Stimulated activated naive CD4-positive, alpha-beta T cell (primary cell): Measurements from ENCODE around the gene AKAP17A.
"Not testable (repeated sequence)": the region's sequence is repeated elsewhere in the genome, so short reads cannot be mapped to it uniquely, and the experiment has no call there.

Experiments
- DNase-seq, 6 experiments: peaks; one replicate each; lab custom pipeline; 2025; lab: John Stamatoyannopoulos, UW

Gene AKAP17A, protein sequence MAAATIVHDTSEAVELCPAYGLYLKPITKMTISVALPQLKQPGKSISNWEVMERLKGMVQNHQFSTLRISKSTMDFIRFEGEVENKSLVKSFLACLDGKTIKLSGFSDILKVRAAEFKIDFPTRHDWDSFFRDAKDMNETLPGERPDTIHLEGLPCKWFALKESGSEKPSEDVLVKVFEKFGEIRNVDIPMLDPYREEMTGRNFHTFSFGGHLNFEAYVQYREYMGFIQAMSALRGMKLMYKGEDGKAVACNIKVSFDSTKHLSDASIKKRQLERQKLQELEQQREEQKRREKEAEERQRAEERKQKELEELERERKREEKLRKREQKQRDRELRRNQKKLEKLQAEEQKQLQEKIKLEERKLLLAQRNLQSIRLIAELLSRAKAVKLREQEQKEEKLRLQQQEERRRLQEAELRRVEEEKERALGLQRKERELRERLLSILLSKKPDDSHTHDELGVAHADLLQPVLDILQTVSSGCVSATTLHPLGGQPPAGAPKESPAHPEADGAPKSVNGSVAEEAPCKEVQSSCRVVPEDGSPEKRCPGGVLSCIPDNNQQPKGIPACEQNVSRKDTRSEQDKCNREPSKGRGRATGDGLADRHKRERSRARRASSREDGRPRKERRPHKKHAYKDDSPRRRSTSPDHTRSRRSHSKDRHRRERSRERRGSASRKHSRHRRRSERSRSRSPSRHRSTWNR

DNA sequence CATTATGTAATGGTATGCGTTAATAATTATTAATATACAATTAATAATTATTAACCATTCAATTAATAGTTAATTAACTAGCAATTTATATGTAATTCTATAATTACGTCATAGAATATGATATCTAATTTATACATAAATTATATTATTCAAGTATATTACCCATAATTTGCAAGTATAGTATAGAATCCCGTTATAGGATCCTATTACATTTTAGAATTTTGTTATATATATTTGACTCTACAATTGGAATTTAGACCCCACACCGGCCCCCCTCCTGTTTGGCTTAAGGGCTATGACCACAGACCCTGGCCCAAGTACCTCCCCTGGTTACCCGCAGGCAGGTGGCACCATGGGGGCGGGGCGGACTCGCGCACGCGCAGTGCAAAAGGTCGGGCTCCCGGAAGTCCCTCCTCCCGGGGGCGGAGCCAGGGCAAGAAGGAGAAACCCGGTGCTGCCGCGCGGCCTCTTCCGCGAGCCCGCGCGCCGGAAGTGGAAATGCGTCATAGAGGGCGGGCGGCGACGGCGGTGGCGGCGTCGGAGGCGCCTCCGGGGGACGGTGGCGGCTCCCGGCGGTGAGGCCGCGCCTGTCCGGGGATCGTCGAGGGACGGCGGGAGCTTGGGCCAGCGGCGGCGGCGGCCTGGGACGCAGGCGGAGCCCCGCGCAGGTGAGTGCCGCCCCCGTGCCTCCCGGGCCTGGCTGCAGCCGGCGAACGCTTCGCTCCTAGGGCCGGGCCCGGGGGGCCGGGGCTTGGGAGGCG lies at the start of gene AKAP17A:
TSS of gene AKAP17A (plus strand) at position 503 of the 761 bp plus-strand sequence. CDS start 1,859 bp downstream, outside the sequence.
- peak; percentile 93 to 99 (median 96) for DNase-seq

DNA sequence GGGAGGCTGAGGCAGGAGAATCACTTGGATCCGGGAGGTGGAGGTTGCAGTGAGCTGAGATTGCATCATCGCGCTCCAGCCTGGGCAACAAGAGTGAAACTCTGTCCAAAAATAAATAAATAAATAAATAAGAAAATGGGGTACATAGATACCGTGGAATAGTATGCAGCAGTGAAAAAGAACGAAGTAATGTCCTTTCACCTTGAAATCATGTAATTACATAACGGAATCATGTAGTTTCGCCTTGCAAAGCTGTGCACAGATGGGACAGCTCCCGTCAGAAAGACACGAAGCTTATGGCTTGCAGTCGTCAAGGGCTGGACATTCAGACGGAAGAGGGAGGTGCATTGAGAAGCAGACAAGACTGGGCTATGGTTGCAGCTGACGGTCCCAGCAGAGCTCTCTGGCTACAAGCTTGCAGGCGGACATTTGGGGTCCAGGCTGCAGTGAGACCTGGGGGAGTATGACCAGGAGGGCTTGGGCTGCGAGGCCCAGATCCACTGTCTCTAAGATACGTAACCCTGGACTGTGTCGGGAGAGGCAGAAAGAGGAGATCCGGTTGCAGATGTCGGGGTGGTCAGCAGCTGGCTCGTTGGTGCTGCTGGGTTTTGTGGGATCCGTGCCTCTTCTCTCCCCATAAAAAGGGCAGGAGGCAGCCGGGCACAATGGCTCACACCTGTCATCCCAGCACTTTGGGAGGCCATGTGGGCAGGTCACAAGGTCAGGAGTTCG lies 48.2 kb upstream of the AKAP17A start:
- DNase-seq: no peak

DNA sequence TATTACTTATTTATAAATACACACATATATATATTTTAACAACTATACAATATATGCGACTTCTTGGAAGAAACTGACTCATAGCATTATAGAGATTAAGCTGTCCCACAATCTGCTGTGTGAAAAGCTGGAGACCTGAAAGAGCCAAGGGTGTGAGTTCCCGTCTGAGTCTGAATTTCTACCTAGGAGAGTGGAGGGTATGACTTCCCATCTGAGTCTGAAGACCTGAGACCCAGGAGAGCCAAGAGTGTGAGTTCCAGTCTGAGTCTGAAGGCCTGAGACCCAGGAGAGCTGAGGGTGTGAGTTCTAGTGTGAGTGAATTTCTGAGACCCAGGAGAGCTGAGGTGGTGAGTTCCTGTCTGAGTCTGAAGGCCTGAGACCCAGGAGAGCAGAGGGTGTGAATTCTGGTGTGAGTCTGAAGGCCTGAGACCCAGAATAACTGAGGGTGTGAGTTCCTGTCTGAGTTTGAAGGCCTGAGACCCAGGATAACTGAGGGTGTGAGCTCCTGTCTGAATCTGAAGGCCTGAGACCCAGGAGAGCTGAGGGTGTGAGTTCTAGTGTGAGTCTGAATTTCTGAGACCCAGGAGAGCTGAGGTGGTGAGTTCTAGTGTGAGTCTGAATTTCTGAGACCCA lies 45.5 kb upstream of the AKAP17A start:
- DNase-seq: no peak

DNA sequence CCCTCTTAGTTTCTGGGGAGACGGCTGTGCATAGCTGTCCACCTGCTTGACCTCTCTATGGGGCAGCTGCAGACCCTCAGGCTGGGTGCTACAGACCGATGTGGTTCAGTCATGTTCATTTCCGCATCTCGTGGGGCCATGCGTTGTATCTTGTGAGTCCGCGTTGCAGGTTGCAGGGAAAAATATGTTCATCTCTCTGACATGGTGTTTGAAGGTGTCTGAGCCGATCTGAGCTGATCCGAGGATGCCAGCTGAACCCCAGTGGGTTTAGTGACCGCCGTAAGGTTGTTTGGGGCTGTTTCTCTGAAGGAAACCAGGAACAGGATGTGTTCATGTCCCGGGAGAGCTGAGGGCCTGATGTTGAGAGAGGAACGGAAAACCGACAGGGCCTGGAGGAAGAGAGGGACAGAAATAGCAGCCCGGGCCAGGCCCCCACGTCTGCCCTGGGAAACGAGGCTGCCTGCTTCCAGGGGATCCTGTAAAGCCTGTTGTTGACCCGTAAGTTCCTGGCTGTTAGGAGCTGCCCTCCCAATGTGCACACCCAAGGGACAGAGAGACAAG lies 44.6 kb upstream of the AKAP17A start:
- no peak for DNase-seq

DNA sequence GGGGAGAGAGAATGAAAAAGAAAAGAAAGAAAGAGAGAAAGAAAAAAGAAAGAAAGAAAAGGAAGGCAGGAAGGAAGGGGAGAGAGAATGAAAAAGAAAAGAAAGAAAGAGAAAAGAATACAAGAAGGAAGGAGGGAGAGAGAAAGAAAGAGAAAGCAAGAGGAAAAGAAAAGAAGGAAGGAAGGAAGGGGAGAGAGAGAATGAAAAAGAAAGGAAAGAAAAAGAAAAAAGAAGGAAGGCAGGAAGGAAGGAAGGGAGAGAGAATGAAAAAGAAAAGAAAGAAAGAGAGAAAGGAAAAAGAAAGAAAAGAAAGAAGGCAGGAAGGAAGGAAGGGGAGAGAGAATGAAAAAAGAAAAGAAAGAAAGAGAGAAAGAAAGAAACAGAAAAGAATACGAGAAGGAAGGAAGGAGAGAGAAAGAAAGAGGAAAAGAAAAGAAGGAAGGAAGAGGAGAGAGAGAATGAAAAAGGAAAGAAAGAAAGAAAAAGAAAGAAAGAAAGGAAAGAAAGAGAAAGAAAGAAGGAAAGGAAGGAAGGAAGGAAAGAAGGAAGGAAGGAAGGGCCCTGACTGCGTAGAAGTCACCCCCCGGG lies 39.4 kb upstream of the AKAP17A start:
- no peak for DNase-seq

DNA sequence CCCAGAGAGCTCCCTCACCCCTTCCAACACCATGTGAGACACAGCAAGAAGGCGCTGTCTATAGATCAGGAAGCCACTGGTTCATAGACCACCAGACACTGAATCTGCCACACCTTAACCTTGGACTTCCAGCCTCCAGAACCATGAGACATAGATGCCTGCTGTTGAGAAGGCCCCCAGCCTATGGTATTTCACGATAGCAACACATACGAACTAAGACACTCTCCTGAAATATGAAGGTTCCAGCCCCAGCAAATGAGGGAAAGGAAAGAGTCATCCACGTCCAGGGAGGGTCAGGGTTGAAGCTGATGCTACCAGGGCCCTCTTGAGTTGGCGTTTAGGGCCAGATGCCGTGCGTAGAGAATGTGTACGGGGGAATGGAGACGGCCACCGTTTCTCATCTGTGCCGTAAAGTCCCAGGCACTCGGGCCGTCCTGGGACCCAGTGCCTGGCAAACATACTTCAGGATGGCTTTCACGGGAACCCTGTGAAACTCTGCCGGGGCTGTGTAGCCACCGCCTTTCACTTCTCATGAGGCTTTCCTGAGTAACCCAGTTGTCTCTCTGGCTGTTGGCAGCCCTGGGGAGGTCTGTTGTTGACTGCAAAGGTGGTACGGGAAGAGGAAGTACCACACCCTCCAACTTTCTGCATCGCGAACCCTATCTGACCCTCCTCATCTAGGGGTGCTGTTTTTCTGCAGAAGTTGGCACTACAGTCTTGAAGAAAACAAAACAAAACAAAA lies 36.8 kb upstream of the AKAP17A start:
- DNase-seq: peak; percentile 19 to 87 (median 68)

DNA sequence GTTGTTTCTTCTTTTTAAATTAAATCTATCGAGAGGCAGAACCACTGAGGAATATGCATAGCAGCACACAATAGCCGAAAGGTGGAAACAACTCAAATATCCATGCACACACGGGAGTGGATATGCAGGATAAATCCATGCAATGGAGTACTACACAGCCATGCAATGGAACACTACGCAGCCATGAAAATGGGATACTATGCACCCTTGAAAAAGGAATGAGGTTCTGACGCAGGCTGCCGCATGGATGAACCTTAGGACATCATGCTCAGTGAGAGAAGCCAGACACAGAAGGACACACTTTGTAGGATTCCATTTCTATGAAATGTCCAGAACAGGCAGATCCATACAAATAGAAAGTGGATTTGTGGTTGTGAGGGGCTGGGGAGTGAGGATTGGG lies 36.0 kb upstream of the AKAP17A start:
- DNase-seq: no peak

DNA sequence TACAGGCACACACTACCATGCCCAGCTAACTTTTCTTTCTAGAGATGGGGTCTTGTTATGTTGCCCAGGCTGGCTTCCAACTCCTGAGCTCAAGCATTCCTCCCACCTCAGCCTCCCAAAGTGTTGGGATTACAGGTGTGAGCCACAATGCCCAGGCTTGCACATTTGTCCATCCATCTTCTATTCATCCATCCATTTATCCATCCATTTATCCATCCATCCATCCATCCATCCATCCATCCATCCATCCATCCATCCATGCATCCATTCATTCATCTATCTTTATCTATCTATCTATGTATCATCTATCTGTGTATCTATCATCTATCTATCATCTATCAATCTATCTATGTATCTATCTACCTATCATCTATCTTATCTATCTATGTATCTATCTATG lies 34.0 kb upstream of the AKAP17A start:
- DNase-seq: not testable (repeated sequence)

DNA sequence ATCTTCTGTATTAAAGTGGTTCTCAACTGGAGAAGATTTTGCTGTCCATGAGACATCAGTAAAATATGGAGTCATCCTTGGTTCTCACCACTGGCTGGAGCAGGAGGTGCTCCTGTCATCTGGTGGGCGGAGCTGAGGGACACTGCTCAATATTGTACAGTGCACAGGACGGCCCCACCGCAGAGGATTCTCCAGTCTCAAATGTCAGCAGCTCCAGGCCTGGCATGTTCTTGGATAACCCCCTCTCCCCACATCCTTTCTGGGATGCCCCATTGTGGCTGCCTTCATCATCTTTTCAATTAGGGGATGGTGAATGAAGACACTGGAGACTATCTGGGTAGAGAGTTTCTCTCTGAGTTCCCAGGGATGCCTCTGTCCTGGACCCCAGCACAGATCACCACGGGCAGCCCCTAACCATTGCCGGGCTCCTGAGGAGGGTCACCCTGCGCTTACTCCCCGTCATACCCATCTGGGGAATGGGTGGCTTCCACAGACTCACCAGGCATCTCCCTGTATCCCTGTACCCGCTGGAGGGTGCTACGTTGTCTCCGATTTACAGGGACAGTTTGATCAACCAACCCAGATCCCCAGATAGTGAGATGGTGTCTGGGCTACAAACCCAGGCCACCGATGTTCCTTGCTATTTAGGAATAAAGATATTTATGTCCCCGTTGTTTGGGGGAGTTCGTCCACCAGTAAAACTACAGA lies 32.5 kb upstream of the AKAP17A start:
- DNase-seq: no peak

DNA sequence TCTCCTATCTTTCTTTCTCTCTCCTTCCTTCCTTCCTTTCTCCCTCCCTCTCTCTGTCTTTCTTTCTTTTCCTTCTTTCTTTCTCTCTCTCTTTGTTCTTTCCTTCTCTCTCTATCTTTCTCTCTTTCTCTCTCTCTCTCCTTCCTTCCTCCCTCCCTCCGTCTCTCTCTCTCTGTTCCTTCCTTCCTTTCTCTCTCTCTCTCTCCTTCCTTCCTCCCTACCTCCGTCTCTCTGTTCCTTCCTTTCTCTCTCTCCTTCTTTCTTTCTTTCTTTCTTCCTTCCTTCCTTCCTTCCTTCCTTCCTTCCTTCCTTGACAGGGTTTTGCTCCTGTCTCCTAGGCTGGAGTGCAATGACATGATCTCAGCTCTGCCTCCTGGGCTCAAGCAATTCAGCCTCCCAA lies 30.2 kb upstream of the AKAP17A start:
- no peak for DNase-seq

DNA sequence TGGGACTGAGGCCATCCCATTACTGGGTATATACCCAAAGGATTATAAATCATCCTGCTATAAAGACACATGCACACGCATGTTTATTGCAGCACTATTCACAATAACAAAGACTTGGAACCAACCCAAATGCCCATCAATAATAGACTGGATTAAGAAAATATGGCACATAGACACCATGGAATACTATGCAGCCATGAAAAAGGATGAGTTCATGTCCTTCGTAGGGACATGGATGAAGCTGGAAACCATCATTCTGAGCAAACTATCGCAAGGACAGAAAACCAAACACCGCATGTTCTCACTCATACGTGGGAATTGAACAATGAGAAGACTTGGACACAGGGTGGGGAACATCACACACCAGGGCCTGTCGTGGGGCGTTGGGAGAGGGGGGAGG lies 27.3 kb upstream of the AKAP17A start:
- not testable (repeated sequence) for DNase-seq

DNA sequence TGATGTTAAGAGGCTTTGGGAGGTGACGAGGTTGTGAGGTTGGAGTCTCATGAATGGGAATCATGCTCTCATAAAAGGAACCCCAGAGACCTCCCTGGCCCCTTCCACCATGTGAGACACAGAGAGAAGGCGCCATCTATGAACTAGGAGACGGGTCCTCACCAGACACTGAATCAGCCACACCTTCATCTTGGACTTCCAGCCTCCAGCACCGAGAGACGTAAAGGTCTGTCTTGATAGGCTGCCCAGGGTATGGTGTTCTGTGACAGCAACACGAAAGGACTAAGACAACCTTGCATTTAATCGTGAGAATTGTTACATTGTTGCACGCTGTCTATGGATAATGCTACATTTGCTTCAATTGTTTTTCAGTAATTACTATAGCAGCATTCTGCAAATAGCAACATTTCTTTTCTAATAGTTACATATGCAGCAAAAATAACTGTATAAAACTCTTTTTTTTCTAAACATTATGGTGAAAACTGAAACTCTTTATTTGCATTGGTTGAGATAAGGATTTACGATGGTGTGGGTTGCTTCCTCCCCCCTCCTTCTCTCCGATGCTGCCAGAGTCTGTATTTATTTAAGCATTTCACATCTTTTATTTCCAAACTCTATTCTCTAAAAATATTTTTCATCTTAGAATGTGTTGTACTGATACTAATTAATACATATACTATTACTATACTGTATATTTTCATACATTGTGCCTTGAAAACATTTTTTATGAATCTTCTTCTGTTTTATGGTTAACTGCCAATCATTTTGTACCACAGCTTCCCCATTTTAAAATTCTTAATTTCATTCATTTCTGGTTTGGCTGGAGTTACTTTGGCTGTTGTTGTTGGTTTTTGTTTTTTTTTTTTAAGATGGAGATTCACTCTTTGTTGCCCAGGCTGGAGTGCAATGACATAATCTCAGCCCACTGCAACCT lies 26.4 kb upstream of the AKAP17A start:
- DNase-seq: no peak

DNA sequence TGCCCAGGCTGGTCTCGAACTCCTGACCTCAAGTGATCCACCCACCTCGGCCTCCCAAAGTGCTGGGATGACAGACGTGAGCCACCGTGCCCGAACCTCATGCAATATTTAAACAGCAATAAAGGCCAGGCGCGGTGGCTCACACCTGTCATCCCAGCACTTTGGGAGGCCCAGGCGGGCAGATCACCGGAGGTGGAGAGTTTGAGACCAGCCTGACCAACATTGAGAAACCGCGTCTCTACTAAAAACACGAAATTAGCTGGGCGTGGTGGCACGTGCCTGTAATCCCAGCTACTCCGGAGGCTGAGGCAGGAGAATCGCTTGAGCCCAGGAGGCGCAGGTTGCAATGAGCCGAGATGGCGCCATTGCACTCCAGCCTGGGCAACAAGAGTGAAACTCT lies 17.2 kb upstream of the AKAP17A start:
- DNase-seq: not testable (repeated sequence)

DNA sequence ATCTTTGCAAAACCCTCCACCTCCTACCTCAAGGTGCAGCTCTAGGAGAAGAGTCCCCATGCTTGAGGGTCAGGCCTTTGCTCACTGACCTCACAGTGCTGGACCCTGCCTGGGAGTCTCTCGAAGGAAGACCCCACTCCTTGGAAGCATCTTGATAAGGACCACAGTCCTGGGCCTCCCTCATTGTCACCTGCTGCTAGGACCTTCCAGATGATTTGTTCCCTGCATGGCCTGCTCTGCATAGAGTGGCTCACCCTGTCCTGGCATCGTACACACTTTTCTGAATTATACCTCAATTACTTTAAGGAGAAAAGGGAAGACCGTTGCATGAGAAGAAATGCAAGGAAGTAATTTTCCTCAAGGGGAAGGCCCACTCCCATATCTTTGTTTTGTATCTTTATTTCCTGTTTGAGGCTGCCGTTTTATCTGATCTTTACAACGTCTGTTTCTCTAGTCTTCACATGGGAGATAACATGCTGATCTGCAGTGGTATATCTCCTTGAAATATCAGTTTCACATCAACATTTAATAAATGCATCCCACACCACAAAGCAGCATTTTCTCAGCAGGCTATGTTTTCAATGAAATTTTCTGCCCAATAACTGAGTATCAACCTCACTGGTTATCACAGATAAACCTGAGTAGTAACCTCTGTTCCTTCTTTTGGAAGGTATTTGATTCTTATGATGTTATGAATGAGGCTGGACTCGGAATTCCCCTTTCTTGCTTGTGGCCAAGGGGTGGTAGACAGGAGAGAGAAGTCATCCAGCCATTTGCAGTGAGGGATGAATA lies 15.0 kb upstream of the AKAP17A start:
- peak in 2 of 6 experiments; percentile 29 to 37 for DNase-seq

DNA sequence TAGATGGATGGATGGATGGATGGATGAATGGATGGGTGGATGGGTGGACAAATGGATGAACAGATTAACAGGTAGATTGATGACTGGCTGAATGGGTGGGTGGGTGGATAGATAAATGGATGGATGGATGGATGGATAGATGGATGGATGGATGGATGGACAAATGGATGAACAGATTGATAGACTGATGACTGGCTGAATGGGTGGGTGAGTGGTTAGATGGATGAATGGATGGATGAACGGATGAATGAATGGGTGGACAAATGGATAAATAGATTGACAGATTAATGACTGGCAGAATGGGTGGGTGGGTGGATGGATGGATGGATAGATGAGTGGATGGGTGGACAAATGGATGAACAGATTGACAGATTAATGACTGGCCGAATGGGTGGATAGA lies 13.6 kb upstream of the AKAP17A start:
- no peak for DNase-seq

DNA sequence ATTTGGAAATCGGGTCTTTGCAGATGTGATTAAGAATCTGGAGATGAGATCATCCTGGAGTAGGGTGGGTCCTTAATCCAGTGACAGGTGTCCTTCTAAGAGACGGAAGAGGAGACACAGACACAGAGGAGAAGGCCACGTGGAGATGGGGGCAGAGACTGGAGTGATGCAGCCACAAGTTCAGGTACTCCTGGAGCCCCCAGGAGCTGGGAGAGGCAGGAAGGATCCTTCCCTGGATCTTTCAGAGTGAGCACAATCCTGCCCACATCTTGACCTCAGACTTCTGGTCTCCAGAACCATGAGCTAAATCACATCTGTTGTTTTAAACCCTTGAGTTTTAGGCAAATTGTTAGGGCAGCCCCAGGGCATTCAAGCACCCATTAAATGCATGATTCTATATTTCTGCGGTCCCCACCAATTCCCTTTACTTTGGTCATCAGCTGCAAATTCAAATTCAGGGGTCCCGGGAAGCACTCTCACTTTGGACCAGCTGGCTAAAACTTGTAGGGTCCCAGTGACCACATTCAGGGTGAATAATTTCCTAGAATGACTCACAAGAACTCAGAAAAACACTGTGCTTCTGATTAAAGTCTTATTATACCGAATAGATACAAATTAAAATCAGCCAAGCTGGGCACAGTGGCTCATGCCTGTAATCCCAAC lies 12.8 kb upstream of the AKAP17A start:
- DNase-seq: no peak

DNA sequence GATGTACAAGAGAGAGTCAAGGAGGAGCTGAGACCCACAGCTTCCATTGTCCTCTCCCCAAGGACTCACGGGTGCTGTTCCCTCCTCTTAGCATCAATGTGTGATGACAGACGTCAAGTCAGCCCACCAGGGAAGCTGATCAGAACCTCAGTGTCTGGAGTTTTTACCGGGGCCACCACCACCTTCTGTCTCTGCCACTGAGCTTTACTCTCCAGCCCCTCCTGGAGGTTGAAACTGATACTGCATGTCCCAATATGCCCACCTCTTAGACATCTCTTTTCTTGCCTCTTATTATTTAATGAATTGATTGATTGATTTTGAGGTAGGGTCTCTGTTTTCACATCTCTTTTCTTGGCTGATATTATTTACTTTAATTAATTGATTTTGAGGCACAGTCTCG lies 10.3 kb upstream of the AKAP17A start:
- peak; percentile 25 to 73 (median 52) for DNase-seq
